ENCODE results near the gene DZANK1. TPM values are rescaled to one million over a fixed set of nuclear protein-coding genes. Genes with fewer than 3 reads are reported as not detected.

DZANK1 gene
- total RNA-seq, 1 experiment from 2014 or later, result 1.7 TPM

- Histone ChIP-seq H3K9me3 (ENCODE audit: control insufficient read depth in 1 of 2, insufficient read depth in 1 of 2, low read depth in 1 of 2, low read length in 2 of 2) (no peaks in the 10 kb centered on the region), H2AFZ (ENCODE audit: low read depth, low read length, poor library complexity, severe bottlenecking) (no peak overlapping the region), H3K4me2 (ENCODE audit: low read length) (no peak overlapping the region), H3K27ac (ENCODE audit: low read depth, low read length) (no peak overlapping the region), H3K9ac (ENCODE audit: low read length) (no peak overlapping the region), H3K4me1 (ENCODE audit: control insufficient read depth in 1 of 2, insufficient read depth in 2 of 2, low read length in 2 of 2) (no peaks in the 10 kb centered on the region), H3K79me2 (ENCODE audit: insufficient read depth, low read length) (no peaks in the 10 kb centered on the region), H3K4me3 (replicated peaks in 1 of 2; ENCODE audit: low read depth in 1 of 2, low read length in 2 of 2) (no peak overlapping the region), H4K20me1 (ENCODE audit: insufficient read depth) (no peaks in the 10 kb centered on the region), H3K27me3 (ENCODE audit: insufficient read depth, low read length) (no peaks in the 10 kb centered on the region), H3K36me3 (ENCODE audit: control insufficient read depth in 1 of 2, insufficient read depth in 2 of 2, low read length in 2 of 2) (no peaks in the 10 kb centered on the region), H3K9me2 (ENCODE audit: insufficient read depth) (no peaks in the 10 kb centered on the region)
- TF ChIP-seq ZFX (IDR thresholded peaks at IDR 0.05), result no peak
- TF ChIP-seq EZH2 (IDR thresholded peaks at IDR 0.05), result no peak
- no peak for TF ChIP-seq JUND (IDR thresholded peaks at IDR 0.05)
- no peak for TF ChIP-seq CEBPB (IDR thresholded peaks at IDR 0.05; ENCODE audit: low read depth)
- TF ChIP-seq, protein P1, sequence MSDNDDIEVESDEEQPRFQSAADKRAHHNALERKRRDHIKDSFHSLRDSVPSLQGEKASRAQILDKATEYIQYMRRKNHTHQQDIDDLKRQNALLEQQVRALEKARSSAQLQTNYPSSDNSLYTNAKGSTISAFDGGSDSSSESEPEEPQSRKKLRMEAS (IDR thresholded peaks at IDR 0.05), result no peak
- no peak for TF ChIP-seq POLR2A (IDR thresholded peaks at IDR 0.05; ENCODE audit: borderline replicate concordance, extremely low read depth, insufficient read depth, insufficient read length)
- TF ChIP-seq, protein P2, sequence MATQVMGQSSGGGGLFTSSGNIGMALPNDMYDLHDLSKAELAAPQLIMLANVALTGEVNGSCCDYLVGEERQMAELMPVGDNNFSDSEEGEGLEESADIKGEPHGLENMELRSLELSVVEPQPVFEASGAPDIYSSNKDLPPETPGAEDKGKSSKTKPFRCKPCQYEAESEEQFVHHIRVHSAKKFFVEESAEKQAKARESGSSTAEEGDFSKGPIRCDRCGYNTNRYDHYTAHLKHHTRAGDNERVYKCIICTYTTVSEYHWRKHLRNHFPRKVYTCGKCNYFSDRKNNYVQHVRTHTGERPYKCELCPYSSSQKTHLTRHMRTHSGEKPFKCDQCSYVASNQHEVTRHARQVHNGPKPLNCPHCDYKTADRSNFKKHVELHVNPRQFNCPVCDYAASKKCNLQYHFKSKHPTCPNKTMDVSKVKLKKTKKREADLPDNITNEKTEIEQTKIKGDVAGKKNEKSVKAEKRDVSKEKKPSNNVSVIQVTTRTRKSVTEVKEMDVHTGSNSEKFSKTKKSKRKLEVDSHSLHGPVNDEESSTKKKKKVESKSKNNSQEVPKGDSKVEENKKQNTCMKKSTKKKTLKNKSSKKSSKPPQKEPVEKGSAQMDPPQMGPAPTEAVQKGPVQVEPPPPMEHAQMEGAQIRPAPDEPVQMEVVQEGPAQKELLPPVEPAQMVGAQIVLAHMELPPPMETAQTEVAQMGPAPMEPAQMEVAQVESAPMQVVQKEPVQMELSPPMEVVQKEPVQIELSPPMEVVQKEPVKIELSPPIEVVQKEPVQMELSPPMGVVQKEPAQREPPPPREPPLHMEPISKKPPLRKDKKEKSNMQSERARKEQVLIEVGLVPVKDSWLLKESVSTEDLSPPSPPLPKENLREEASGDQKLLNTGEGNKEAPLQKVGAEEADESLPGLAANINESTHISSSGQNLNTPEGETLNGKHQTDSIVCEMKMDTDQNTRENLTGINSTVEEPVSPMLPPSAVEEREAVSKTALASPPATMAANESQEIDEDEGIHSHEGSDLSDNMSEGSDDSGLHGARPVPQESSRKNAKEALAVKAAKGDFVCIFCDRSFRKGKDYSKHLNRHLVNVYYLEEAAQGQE (IDR thresholded peaks at IDR 0.05; ENCODE audit: low read depth), result no peak
- no peak for TF ChIP-seq SP1 (IDR thresholded peaks at IDR 0.05; ENCODE audit: low read depth)
- TF ChIP-seq ELF1 (IDR thresholded peaks at IDR 0.05; ENCODE audit: borderline replicate concordance, low read depth), result no peak
- ChIA-PET RAD21 (ENCODE audit: low non-redundant PET in 1 of 2, low total read pairs in 2 of 2, uncharacterized antibody in 2 of 2, unreplicated experiment in 2 of 2) (no interaction called here), POLR2A (no interaction called here), CTCF (interaction anchor here (0.8 kb wide), 1 partner anchor 10 kb away, joined by 3 read pairs; the partner anchor contains the start of genes DZANK1 and POLR3F)
- DNase-seq (ENCODE audit: low read depth, low spot score), result no peak
- intact Hi-C loops (cut with micrococcal nuclease), result no loop called here
- no peak for ATAC-seq
- BruUV-seq (replicated peaks), result no TSS peak
These were observed 10.2 kb downstream of the DZANK1 start for GRCh38 chr20:18456600-18456999.

Measured in HCT116 (cell line).